Measurements from ENCODE around the gene XPR1.

Gene XPR1

DNA sequence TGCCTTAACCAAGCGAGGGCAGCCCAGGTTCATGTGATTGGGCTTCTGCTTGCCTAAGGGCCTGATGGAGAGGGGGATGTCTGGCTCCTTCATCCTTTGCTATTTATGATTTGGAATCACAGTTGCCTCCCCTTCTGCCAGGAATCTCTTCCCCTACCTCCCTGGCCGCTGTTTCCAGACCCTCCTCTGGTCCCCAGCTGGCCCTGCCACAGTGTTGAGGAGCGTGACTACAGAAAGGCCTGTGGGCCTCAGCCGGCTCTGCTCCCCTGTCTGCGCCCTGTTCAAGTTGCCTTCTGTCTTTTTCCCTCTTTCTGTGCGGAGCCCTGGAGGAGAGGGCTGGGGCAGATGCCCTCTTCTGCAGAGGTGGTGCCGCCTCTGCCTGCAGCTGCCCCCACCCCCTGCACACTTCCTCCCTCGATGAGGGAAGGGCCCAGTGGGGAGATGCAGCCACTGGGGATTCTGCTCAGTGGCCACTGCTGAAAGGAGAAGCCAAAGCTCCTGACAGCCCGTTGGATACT lies 287.4 kb downstream of the XPR1 start:
- no peak for DNase-seq

DNA sequence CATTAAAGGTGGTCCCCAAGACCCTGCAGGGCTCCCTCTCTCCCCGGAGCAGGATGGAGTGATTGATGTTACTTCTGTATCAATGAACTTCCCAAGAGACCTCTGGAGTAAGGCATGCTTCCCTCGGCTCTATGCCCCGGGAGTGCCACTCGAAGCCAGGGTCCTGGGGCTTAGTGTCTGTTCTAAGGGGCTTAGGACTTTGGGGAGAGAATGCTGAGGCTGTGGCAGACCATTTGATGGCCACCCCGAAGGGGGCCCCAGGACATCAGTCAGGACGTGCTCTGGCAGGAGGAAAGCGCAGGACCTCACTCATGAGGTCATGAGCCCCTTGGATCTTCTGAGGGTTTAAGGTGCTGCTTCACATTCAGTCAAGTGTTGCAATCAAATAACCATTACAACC lies 288.4 kb downstream of the XPR1 start:
- no peak for DNase-seq

DNA sequence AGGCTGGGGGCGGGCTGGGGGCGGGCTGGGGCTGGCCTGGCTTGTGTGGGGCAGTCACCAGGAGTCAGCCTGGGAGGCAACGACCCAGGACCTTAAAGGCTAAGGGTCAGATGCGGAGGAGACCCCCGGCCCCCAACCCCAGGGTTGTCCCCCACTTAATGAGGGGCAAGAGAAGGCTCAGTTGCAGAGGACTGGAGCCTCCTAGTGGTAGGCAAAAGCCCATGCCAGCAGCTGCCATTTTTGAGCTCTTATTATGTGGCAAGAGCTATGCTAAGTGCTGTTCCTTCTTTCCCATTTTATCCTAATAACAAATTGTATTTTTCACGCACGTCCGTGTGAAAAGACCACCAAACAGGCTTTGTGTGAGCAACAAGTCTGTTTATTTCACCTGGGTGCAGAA lies 288.9 kb downstream of the XPR1 start:
- DNase-seq, result no peak

DNA sequence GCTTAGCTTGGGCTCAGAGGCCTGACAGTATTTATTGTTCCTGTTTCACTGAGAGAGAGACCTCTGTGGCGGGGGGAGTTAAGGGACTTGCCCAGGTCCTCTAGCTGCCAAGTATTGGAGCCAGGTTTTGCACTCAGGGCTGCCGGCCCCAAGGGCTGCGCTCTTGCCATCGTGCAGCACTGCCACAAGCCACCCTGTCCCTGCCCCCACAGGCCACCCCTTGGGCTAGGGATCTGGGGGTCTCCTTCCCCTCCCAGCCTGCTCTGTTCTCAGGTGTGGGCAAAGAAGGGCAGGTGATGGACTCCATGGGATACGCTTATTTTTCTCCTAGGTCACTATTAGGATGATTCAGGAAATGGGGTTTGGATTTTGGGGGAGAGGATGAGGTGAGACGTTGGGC lies 289.6 kb downstream of the XPR1 start:
- DNase-seq, result no peak

DNA sequence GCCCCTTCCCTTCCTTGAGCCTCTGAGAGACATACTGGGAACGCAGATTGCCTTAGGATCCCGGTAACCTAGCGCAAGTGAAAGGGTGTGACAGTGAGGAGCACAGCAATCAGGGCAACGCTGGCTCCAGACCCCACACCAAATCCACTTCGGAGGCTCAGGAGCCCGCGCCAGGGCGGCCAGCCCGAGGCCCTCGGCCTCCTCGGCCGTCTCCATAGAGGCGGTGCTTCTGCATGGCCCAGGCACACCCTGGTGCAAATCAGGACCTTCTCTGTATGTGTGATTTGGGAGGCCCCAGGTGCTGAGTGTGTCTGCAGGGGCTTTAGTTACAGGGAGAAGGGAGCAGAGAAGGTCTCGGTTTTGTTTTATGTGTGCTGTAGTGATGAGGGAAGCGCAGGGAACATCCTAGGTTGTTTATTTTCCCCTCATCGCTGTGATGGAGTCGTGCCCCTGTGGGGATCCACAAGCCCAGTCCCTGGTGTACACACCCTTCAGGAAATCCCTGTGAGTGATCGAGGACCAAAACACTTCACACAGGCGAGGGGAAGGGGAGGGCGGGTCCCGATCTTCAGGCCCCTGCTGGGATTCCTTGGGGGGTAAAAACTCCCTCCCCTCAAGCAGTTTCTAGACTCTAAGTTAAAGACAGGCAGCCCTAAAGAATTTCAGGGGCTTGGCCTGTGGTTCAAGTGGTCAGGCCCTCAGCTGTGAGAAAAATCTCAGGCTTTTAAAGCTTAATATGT lies 290.2 kb downstream of the XPR1 start:
- no peak for DNase-seq

DNA sequence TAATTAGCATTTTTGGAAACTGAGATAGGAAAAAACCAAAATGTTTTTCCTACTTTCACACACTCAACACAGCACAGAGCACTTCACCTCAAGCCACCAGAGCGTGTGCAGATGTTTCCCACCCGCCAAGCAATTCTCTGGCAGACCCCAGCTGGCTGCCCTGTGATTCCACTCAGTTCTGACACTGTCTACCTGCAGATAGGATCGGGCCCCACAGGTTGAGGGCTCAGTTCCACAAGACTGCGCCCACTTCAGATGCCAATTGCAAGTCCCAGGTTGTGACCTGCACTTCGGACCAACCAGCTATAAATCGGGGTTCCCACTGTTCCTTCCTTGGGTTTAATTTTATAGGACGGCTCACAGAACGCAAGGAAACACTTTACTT lies 290.8 kb downstream of the XPR1 start:
- DNase-seq, result no peak

DNA sequence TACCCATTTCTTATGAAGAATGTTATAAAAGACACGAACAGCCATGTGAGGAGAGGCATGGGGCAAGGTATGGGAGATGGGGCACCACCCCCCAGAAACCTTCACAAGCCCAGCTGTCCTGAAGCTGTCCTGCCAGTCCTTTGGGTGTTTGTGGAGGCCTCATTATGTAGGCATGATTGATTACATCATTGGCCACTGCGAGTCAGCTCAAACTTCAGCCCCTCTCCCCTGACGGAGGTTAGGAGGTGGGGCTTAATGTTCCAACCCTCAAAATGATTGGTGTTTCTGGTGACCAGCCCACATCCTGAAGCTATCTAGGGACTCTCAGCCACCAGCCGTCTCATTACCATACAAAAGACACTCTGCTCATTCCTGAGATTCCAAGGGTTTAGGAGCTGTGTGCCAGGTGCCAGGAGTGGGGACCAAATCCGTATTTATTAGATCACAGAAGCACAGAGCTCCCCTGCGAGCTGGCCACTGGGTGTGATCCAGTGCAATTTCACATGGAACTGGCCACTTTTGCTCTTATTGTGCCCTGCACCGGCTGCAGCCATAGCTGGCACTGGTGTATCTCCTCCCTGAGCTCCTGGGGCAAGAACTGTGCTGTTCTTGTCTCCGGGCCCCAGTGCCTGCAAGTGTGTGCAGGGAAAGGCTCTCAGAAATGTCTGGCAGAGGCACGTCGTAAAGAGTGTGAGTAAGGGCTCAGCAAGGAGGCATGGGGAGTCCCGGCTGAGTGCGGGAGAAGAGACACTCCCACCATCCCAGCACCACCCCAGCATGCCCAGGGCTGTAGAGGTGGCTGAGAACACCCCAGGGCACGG lies 291.4 kb downstream of the XPR1 start:
- peak; percentile 30 for DNase-seq

DNA sequence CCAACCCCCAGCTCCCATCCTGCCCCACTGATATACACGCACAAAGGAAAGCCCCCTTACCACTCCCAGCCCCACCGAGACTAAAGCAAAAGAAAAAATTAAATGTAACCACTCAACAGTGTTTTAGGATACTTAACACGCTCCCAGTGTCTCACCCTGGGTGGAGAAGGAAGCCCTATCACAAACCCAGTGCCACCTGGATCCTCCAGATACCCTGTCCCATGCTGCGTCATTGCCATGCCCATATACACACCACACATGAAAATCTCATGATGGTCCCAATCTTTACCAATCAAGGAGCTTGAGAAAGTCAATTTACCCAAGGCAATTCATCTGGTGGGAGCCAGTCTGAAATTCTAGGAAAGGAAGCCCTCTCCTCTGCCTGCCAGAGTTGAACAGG lies 292.1 kb downstream of the XPR1 start:
- DNase-seq, result no peak

DNA sequence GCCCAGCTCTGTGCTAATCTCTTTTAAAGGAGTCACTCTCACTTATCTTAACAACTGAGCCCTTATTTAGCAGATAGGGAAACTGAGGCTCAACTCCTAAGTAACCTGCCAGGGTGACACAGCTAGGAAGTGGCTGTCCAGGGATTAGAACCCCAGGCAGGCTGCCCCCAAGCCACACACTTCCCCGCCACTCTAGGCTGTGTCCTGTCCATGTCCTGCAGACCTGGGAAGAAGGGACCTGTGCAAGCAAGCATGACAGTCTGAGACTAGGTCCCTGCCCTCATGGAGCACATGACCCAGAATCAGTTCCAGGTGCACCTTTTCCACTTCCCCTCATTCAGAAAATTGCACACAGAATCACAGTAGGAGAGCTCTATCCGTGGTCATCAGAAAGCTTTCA lies 293.1 kb downstream of the XPR1 start:
- DNase-seq, result no peak

DNA sequence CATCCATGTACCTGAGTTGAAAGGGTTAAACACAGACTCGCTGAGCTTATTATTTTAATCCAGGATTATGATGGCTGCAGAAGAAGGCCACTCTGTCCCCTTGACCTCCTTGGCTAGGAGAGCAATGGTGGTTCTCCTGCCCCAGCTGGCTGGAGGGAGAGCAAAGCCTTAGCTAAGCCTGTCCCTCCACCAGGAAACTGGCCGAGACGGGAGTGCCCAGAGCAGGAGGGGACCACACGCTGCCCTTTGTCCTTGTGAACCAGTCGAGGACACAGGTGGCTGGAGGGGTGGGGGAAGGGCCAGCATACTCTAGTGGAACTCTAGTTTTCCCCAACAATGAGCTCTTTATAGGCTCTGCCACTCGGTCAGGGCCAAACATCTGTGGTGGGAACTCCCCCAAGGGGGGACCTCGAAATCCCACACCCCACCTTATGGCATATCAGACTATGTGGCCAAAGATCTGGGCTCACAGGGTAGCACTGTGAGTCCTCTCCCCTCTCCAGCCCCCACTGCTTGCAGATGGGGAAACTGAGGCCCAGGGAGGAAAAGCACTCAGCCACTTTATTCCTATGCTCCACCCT lies 293.7 kb downstream of the XPR1 start:
- no peak for DNase-seq

DNA sequence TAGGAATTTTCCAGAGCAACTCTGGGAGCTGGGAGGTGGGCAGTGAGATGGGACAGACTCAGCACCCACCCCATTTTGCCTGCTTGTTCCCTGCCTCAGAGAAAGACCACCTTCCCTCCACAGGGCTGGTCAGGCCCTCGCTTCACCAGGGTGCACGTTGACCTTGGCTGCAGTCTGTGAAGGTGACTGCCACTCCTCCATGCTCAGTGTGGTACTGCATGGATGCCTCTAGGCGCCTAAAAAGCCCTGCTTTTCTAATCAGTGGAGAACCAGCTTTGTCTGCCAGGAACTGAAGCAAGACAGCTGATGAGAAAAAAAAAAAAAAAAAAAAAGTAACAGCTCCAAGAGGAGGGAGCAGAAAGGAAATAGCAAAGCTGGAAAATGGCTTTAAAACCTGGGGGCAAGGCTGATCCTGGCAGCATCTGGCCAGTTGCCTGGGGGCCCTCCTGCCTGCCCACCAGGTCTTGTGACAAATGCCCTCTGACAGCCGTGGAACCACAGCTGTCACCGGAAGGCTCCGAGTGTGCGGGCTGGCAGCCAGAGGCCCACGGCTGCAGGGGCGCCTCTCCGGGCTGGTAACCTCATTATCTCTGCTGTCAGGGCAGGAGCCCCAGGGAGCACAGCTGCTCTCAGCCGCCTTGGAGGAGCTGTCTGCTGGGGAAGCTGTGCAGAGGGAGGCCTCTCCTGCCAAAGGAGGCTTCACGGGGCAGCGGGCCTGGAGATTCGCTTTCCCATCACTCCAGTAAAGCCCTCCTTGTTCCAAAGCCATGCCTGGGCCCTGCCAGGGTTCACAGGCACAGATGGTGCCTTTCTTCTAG lies 294.6 kb downstream of the XPR1 start:
- no peak for DNase-seq

DNA sequence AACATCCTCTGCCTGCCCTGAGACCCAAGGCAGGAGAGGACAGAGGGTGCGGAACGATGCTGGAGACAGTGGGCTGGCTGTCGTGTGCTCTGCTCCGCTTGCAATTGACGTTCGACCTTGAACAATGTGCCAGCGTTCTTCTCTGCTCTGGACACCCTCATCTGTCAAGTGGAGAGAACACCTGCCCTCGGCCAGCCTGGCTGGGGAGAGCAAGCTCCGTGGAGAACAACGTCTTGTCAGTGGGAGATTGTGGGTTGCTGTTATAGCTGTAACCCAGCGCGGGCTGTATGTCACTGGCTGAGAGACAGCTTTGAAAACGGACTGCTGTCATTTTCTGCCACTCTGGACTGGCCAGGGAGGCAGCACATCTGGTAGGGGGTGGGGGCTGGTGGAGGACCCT lies 295.5 kb downstream of the XPR1 start:
- no peak for DNase-seq

DNA sequence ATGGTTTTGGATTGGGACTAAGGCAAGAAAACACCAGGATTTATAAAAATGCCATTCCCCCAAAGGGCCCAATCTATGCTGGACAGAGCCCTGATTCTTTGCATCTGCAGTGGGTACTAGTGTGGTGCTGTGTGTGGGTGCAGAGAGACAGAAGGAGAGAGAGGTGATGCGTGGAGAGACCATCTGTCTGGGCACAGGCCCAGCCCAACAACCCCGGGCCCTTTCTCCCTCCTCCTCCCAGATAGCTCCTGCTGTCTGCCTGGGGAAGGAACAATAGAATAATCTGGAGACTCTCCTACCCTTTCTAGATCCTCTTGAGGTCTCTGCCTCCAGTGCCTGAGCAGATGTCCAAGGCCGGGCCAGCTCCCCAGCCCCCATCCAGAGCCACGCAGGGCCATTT lies 296.0 kb downstream of the XPR1 start:
- DNase-seq, result no peak

DNA sequence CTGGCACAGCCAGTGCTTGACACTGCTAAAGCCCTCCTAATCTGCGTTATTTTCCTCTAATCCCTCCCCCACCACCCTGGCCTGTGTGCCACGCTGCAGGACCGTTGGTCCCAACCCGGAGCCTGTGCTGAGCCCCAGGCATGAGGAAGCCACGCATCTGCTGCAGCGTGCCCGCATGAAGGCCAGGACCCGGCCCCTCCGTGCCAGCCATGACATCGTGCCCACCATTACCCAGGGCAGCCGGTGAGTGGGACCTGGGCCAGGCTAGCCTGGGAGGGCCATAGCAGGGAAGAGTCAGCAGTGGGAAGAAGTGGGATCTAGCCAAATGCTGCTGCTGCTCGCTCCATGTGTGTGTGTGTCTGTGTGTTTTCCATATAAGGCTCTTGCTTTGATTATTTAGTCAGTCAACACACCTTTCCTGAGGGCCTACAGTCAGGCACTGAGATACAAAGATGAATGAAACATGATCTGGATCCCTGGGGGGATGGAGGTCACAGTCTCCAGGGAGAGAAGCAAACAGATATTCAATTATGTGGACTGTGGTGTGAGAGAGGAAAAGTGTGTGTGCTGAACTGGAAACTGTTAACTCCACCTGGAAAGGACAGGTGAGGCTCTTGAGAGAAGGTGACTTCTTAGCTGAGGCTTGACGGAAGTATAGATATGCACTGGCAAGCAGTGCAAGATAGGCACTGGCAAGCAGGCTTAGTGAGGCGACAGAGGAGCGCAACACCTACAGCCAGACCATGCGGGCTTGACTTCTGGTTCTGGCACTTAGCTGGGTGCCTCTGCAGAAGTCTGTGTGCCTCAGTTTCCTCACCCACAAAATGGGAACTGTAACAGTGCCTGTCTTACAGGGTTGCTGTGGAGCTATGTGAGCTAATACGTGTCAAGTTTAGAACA lies 296.8 kb downstream of the XPR1 start:
- no peak for DNase-seq

DNA sequence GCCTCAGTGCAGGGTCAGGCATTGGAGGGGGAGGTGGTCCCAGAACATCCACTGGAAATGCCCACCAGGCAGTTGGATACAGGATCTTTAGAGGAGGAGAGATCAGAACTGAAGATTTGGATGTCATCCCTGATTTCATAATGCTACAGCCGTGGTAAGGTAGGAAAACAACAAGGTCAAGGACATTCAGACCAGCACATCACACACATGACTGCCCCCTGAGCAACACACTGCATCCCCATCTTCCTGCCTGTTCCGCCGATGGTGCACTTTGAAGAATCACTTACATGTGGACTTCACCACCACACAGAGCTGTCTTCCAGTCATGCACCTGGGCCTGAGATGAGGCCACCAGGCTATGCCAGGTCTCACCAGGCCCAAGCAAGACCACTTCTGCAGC lies 297.6 kb downstream of the XPR1 start:
- DNase-seq, result no peak

DNA sequence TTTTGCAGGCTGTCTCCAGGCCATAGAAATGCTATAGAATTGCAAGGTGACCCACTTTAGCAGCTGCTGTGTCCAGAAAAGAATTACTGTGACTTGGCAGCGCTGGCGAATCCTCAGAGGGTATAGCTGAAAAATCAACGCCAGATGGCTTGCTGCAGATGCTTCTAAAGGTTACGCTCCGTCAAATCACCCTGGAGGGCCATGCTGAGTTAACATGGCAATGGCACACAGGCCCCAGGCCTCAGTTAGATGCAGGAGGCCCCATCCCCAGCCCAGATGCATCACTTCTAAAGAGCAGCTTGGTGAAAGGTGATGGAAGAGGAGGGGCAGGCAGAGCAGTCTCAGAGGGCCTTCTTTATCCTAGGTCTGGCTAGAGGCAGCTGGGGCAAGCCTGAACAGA lies 298.9 kb downstream of the XPR1 start:
- no peak for DNase-seq

DNA sequence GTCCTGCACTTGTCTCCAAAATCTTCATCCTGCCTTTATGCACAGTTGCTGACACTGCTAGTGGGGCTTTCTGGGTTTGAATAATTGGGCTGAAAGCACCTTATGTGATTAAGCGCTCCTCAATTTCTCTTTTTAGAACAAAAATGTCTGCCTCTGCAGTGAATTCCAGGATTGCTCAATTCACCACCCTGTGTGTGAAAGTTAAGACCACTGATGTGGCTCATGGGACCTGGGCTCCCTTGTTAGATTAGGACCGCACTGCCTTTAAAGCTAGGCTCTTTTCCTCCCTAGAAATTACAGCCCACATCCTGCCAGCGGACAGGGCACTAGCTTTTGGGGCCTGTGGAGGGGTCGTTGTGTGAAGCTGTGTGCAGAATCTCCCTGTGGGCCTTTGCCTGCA lies 299.7 kb downstream of the XPR1 start:
- no peak for DNase-seq

DNA sequence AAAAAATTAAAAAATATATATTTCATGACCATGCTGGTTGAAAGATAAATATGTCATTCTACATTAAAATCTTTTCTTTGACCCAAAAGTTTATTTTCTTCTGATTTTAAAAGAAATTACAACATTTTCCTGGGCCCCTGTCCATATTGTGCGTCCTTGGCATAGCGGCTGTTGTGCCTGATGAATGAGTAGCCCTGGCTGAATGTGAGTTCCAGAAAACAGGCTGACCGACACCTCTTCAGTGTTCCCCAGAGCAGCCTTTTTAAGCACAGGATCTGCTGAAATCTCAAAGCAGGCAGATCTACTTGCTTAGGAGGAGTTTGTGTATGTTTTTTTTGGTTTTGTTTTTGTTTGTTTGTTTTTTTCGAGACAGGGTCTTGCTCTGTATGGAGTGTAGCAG lies 300.6 kb downstream of the XPR1 start:
- no peak for DNase-seq

DNA sequence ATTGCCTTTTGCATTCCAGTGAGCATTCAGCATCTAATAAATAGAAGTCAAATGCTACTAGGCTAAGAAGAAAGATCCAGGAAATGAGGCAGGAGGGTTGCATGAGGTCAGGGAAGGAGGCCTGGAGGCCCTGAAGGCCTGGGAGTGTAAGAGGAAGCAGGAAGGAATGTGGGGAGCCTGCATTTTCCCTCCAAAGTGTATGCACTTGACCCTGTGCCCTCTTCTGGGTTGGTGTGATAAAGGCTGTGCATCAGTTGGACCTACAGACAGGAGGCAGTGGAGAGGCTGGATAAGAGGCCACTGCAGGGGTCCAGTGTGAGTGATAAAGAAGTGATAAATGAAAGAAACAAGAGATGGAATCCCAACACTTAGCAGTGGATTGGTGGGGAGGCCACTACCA lies 301.3 kb downstream of the XPR1 start:
- DNase-seq, result no peak

DNA sequence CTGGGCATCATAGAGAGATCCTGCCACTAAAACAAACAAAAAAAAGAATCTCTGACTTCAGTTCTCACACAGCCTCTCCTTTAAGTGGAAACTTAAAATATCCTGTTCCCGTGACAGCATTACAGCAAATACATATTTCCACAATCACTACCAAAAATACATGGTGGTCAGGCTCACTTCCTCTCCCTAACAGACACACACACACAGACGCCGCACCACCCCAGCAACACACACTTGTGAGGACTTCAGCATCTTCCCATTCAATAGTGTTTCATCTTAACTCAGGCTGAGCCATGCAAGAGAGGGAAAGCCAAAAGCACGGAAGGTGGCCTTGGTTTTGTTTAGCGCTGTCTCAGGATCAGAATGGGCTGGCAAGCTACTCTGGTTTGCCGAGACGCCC lies 302.7 kb downstream of the XPR1 start:
- no peak for DNase-seq

DNA sequence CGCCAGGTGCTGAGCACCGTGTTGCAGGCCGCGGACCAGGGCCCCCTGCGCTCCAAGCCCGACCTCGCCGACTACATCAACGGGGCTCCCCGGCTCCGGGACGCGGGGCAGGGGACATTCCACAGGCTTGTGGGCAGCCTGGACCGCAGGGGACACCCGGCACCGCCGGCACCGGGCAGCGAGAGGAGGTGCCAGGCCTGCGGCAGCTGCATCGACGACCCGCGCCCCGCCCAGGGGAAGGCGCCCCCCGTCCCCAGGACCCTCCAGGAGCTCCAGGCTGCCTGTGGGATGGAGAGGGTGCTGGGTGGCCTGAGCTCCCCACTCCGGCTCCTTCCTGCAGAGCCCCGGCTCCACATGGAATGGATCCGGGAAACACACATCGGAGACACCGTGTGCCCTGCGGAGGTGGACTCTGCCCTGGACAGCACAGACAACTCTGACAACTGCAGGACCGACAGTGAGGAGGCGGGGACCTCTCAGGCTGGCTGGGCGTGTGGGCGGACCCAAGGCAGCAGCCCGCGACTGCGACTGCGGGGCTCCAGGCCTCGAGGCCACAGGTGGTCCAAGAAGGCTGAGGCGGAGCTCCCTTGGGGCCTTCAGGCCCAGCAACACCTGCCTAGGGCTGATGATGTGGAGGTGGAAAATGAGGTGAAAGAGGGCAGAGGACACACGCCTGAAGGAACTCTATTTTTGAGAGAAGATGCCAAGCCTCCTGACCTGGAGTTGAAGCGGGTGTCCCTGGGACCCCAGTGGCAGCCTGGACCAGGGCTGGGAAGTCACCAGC lies 303.7 kb downstream of the XPR1 start:
- DNase-seq, result no peak
